Nephron progenitor cell (in vitro differentiated cells): ENCODE results near the gene VAV1.

Experiments
- DNase-seq: peaks from one replicate; pipeline ENCODE4 v3.0.0; 2021
- H3K27ac Mint-ChIP-seq: 2 replicates; pipeline ENCODE4 v1.8.0; 2021; ENCODE audit warnings: mild to moderate bottlenecking, moderate library complexity, mixed read lengths
- H3K27me3 Mint-ChIP-seq: 2 replicates; pipeline ENCODE4 v1.8.0; 2021; ENCODE audit warnings: mild to moderate bottlenecking, low read depth, mixed read lengths; ENCODE audit not compliant: poor library complexity
- H3K36me3 Mint-ChIP-seq: 2 replicates; pipeline ENCODE4 v1.8.0; 2021; ENCODE audit warnings: low read depth, mixed read lengths
- H3K4me1 Mint-ChIP-seq: 2 replicates; pipeline ENCODE4 v1.8.0; 2021; ENCODE audit warnings: mixed read lengths
- H3K4me3 Mint-ChIP-seq: 2 replicates; pipeline ENCODE4 v1.8.0; 2021; ENCODE audit warnings: mild to moderate bottlenecking, moderate library complexity, mixed read lengths
- H3K9me3 Mint-ChIP-seq: 2 replicates; pipeline ENCODE4 v1.8.0; 2021; ENCODE audit warnings: mild to moderate bottlenecking, moderate library complexity, mixed read lengths
- CTCF ChIP-seq: fragments of 200-600 bp; sonication (generic); IDR thresholded peaks from 2 replicates; pipeline ENCODE4 v1.5.0; 2021; ENCODE audit warnings: antibody characterized with exemption

Gene VAV1

GRCh38 chr19:6778386-6778785 lies 5.9 kb downstream of the VAV1 start:
- Mint-ChIP-seq H3K4me3 (no peak overlapping the region), H3K27me3 (peaks cover 14% of the 10 kb centered on the region), H3K9me3 (peaks cover 18% of the 10 kb centered on the region), H3K27ac (no peak overlapping the region), H3K4me1 (no peaks in the 10 kb centered on the region), H3K36me3 (no peaks in the 10 kb centered on the region)
- DNase-seq = no peak
- TF ChIP-seq CTCF = no peak

- no peak for DNase-seq
- H3K36me3 Mint-ChIP-seq = no peaks in the 10 kb centered on the region
- no peak overlapping the region for H3K4me3 Mint-ChIP-seq
- H3K9me3 Mint-ChIP-seq = peaks cover 21% of the 10 kb centered on the region
- H3K27me3 Mint-ChIP-seq = peaks cover 14% of the 10 kb centered on the region
- TF ChIP-seq CTCF = no peak
- H3K27ac Mint-ChIP-seq = no peak overlapping the region
- H3K4me1 Mint-ChIP-seq = no peaks in the 10 kb centered on the region
Measured at GRCh38 chr19:6779206-6779605, 6.7 kb downstream of the VAV1 start.

- no peak for DNase-seq
- Mint-ChIP-seq H3K4me3 (no peak overlapping the region), H3K9me3 (peaks cover 60% of the 10 kb centered on the region), H3K4me1 (no peaks in the 10 kb centered on the region), H3K27ac (no peak overlapping the region), H3K36me3 (no peaks in the 10 kb centered on the region), H3K27me3 (peaks cover 4% of the 10 kb centered on the region)
- no peak for TF ChIP-seq CTCF
Measured at GRCh38 chr19:6787393-6787792, 14.9 kb downstream of the VAV1 start.

GRCh38 chr19:6788896-6789295 lies 16.4 kb downstream of the VAV1 start:
- no peak for TF ChIP-seq CTCF
- H3K36me3 Mint-ChIP-seq = no peaks in the 10 kb centered on the region
- peaks cover 70% of the 10 kb centered on the region for H3K9me3 Mint-ChIP-seq
- no peaks in the 10 kb centered on the region for H3K4me1 Mint-ChIP-seq
- no peak for DNase-seq
- no peak overlapping the region for H3K4me3 Mint-ChIP-seq
- H3K27ac Mint-ChIP-seq = no peak overlapping the region
- peaks cover 9% of the 10 kb centered on the region for H3K27me3 Mint-ChIP-seq

GRCh38 chr19:6790194-6791128 lies 18.0 kb downstream of the VAV1 start:
- Mint-ChIP-seq H3K9me3 (peaks cover 73% of the 10 kb centered on the region), H3K4me3 (no peak overlapping the region), H3K27me3 (peaks cover 5% of the 10 kb centered on the region), H3K4me1 (no peaks in the 10 kb centered on the region), H3K27ac (no peak overlapping the region), H3K36me3 (no peaks in the 10 kb centered on the region)
- no peak for DNase-seq
- no peak for TF ChIP-seq CTCF

- H3K36me3 Mint-ChIP-seq = no peaks in the 10 kb centered on the region
- TF ChIP-seq CTCF = no peak
- no peak overlapping the region for H3K27ac Mint-ChIP-seq
- no peak overlapping the region for H3K4me3 Mint-ChIP-seq
- H3K27me3 Mint-ChIP-seq = peaks cover 5% of the 10 kb centered on the region
- no peak for DNase-seq
- H3K4me1 Mint-ChIP-seq = no peaks in the 10 kb centered on the region
- H3K9me3 Mint-ChIP-seq = peaks cover 76% of the 10 kb centered on the region
Measured at GRCh38 chr19:6791237-6791636, 18.7 kb downstream of the VAV1 start.
